ENCODE measurements around the gene IFNL1. TPM values are rescaled to one million over a fixed set of nuclear protein-coding genes. Genes with fewer than 3 reads are reported as not detected.

Gene IFNL1
- total RNA-seq, 1 experiment from 2014 or later: not detected

DNA sequence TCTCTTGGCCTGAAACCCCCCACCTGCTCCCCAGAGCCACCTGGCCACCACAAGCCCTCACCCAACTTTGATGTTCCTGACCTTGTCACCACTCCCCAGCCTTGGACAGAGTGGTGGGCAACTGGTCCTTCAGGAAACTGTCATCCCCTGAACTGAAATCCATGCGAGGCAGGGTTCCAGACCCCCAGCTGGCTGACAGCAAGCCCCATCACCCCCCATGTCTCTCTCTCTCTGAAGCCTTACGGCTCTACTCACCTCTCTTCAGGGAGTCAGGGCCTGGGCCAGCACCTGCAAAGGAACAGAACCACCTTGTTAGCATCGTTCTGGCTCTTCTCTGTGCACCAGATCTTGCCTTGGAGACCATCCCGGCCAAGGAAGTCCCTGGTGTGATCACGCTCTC lies 21.9 kb downstream of the IFNL1 start (continued):
- TF ChIP-seq, protein P1, sequence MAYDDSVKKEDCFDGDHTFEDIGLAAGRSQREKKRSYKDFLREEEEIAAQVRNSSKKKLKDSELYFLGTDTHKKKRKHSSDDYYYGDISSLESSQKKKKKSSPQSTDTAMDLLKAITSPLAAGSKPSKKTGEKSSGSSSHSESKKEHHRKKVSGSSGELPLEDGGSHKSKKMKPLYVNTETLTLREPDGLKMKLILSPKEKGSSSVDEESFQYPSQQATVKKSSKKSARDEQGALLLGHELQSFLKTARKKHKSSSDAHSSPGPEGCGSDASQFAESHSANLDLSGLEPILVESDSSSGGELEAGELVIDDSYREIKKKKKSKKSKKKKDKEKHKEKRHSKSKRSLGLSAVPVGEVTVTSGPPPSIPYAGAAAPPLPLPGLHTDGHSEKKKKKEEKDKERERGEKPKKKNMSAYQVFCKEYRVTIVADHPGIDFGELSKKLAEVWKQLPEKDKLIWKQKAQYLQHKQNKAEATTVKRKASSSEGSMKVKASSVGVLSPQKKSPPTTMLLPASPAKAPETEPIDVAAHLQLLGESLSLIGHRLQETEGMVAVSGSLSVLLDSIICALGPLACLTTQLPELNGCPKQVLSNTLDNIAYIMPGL (CRISPR knock-in tag; IDR thresholded peaks at IDR 0.05): no peak
- no peak for TF ChIP-seq ZNF219 (CRISPR knock-in tag; IDR thresholded peaks at IDR 0.05; ENCODE audit: borderline replicate concordance)
- TF ChIP-seq SMAD4 (CRISPR knock-in tag; IDR thresholded peaks at IDR 0.05): no peak
- TF ChIP-seq CREB1 (CRISPR knock-in tag; IDR thresholded peaks at IDR 0.05): no peak
- TF ChIP-seq RORB (CRISPR knock-in tag; IDR thresholded peaks at IDR 0.05): no peak
- TF ChIP-seq, protein P2, sequence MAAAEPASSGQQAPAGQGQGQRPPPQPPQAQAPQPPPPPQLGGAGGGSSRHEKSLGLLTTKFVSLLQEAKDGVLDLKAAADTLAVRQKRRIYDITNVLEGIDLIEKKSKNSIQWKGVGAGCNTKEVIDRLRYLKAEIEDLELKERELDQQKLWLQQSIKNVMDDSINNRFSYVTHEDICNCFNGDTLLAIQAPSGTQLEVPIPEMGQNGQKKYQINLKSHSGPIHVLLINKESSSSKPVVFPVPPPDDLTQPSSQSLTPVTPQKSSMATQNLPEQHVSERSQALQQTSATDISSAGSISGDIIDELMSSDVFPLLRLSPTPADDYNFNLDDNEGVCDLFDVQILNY (CRISPR knock-in tag; IDR thresholded peaks at IDR 0.05): no peak
- TF ChIP-seq, protein P3, sequence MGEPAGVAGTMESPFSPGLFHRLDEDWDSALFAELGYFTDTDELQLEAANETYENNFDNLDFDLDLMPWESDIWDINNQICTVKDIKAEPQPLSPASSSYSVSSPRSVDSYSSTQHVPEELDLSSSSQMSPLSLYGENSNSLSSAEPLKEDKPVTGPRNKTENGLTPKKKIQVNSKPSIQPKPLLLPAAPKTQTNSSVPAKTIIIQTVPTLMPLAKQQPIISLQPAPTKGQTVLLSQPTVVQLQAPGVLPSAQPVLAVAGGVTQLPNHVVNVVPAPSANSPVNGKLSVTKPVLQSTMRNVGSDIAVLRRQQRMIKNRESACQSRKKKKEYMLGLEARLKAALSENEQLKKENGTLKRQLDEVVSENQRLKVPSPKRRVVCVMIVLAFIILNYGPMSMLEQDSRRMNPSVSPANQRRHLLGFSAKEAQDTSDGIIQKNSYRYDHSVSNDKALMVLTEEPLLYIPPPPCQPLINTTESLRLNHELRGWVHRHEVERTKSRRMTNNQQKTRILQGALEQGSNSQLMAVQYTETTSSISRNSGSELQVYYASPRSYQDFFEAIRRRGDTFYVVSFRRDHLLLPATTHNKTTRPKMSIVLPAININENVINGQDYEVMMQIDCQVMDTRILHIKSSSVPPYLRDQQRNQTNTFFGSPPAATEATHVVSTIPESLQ (CRISPR knock-in tag; IDR thresholded peaks at IDR 0.05): no peak
- TF ChIP-seq ZNF396 (CRISPR knock-in tag; IDR thresholded peaks at IDR 0.05; ENCODE audit: borderline replicate concordance): no peak
- TF ChIP-seq, protein P4, sequence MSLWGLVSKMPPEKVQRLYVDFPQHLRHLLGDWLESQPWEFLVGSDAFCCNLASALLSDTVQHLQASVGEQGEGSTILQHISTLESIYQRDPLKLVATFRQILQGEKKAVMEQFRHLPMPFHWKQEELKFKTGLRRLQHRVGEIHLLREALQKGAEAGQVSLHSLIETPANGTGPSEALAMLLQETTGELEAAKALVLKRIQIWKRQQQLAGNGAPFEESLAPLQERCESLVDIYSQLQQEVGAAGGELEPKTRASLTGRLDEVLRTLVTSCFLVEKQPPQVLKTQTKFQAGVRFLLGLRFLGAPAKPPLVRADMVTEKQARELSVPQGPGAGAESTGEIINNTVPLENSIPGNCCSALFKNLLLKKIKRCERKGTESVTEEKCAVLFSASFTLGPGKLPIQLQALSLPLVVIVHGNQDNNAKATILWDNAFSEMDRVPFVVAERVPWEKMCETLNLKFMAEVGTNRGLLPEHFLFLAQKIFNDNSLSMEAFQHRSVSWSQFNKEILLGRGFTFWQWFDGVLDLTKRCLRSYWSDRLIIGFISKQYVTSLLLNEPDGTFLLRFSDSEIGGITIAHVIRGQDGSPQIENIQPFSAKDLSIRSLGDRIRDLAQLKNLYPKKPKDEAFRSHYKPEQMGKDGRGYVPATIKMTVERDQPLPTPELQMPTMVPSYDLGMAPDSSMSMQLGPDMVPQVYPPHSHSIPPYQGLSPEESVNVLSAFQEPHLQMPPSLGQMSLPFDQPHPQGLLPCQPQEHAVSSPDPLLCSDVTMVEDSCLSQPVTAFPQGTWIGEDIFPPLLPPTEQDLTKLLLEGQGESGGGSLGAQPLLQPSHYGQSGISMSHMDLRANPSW (CRISPR knock-in tag; conservative IDR thresholded peaks at IDR 0.05; ENCODE audit: low read depth): no peak
- TF ChIP-seq, protein P5, sequence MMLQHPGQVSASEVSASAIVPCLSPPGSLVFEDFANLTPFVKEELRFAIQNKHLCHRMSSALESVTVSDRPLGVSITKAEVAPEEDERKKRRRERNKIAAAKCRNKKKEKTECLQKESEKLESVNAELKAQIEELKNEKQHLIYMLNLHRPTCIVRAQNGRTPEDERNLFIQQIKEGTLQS (CRISPR knock-in tag; conservative IDR thresholded peaks at IDR 0.05): no peak
- no peak for TF ChIP-seq SP1 (CRISPR knock-in tag; conservative IDR thresholded peaks at IDR 0.05)
- TF ChIP-seq, protein P6, sequence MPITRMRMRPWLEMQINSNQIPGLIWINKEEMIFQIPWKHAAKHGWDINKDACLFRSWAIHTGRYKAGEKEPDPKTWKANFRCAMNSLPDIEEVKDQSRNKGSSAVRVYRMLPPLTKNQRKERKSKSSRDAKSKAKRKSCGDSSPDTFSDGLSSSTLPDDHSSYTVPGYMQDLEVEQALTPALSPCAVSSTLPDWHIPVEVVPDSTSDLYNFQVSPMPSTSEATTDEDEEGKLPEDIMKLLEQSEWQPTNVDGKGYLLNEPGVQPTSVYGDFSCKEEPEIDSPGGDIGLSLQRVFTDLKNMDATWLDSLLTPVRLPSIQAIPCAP (CRISPR knock-in tag; IDR thresholded peaks at IDR 0.05): no peak
- TF ChIP-seq NFE2L1 (CRISPR knock-in tag; IDR thresholded peaks at IDR 0.05): no peak
- no peak for TF ChIP-seq ZNF138 (CRISPR knock-in tag; conservative IDR thresholded peaks at IDR 0.05)
- TF ChIP-seq, protein P7, sequence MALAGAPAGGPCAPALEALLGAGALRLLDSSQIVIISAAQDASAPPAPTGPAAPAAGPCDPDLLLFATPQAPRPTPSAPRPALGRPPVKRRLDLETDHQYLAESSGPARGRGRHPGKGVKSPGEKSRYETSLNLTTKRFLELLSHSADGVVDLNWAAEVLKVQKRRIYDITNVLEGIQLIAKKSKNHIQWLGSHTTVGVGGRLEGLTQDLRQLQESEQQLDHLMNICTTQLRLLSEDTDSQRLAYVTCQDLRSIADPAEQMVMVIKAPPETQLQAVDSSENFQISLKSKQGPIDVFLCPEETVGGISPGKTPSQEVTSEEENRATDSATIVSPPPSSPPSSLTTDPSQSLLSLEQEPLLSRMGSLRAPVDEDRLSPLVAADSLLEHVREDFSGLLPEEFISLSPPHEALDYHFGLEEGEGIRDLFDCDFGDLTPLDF (CRISPR knock-in tag; IDR thresholded peaks at IDR 0.05): no peak

DNA sequence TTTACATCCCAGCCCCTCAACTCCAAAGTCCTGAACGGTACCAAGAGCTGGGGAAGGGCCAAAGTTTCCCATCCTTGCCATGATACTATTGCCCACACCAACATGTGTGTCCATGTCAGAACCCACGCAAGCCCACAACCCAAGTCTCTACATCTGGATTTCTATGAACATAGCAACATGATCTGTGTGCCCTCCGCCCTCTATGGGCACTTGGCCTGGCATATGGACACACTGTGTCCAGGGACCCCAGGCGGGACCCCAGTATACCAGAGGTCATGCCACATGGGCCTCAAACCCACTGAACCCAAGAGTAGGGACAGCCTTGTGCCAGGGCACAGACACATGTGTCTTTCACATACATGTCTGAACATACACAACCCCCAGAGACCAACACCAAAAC lies 22.5 kb downstream of the IFNL1 start:
- no peaks in the 10 kb centered on the region for H3K9me3 Mint-ChIP-seq
- peak overlapping the region; percentile 88 for H3K4me3 Mint-ChIP-seq
- peaks cover 15% of the 10 kb centered on the region for H3K4me1 Mint-ChIP-seq
- DNase-seq (ENCODE audit: low spot score): no peak
- ATAC-seq: no peak
- peaks cover 42% of the 10 kb centered on the region for H3K27me3 Mint-ChIP-seq (ENCODE audit: low read depth)
- H3K36me3 Mint-ChIP-seq: peaks cover 3% of the 10 kb centered on the region; the same call in 1 of the 2 replicates
- ChIA-PET CTCF (no interaction called here), POLR2A (no interaction called here)
- no peak overlapping the region for H3K27ac Mint-ChIP-seq
- TF ChIP-seq, protein P8, sequence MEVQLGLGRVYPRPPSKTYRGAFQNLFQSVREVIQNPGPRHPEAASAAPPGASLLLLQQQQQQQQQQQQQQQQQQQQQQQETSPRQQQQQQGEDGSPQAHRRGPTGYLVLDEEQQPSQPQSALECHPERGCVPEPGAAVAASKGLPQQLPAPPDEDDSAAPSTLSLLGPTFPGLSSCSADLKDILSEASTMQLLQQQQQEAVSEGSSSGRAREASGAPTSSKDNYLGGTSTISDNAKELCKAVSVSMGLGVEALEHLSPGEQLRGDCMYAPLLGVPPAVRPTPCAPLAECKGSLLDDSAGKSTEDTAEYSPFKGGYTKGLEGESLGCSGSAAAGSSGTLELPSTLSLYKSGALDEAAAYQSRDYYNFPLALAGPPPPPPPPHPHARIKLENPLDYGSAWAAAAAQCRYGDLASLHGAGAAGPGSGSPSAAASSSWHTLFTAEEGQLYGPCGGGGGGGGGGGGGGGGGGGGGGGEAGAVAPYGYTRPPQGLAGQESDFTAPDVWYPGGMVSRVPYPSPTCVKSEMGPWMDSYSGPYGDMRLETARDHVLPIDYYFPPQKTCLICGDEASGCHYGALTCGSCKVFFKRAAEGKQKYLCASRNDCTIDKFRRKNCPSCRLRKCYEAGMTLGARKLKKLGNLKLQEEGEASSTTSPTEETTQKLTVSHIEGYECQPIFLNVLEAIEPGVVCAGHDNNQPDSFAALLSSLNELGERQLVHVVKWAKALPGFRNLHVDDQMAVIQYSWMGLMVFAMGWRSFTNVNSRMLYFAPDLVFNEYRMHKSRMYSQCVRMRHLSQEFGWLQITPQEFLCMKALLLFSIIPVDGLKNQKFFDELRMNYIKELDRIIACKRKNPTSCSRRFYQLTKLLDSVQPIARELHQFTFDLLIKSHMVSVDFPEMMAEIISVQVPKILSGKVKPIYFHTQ (CRISPR knock-in tag; IDR thresholded peaks at IDR 0.05): no peak
- TF ChIP-seq, protein P3 (CRISPR knock-in tag; IDR thresholded peaks at IDR 0.05): no peak
- TF ChIP-seq, protein P9, sequence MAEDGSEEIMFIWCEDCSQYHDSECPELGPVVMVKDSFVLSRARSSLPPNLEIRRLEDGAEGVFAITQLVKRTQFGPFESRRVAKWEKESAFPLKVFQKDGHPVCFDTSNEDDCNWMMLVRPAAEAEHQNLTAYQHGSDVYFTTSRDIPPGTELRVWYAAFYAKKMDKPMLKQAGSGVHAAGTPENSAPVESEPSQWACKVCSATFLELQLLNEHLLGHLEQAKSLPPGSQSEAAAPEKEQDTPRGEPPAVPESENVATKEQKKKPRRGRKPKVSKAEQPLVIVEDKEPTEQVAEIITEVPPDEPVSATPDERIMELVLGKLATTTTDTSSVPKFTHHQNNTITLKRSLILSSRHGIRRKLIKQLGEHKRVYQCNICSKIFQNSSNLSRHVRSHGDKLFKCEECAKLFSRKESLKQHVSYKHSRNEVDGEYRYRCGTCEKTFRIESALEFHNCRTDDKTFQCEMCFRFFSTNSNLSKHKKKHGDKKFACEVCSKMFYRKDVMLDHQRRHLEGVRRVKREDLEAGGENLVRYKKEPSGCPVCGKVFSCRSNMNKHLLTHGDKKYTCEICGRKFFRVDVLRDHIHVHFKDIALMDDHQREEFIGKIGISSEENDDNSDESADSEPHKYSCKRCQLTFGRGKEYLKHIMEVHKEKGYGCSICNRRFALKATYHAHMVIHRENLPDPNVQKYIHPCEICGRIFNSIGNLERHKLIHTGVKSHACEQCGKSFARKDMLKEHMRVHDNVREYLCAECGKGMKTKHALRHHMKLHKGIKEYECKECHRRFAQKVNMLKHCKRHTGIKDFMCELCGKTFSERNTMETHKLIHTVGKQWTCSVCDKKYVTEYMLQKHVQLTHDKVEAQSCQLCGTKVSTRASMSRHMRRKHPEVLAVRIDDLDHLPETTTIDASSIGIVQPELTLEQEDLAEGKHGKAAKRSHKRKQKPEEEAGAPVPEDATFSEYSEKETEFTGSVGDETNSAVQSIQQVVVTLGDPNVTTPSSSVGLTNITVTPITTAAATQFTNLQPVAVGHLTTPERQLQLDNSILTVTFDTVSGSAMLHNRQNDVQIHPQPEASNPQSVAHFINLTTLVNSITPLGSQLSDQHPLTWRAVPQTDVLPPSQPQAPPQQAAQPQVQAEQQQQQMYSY (CRISPR knock-in tag; IDR thresholded peaks at IDR 0.05): no peak

Measured in WTC11 (cell line).